Mesendoderm (in vitro differentiated cells): ENCODE results near the gene KCP.

ENCODE experiments used
- DNase-seq: peaks from one replicate; pipeline ENCODE4 v3.0.0; 2013
- H2AK5ac ChIP-seq: 2 replicates; pipeline ENCODE4 v1.6.1; 2013; ENCODE audit warnings: low read length, inconsistent platforms
- H2BK120ac ChIP-seq: 2 replicates; pipeline ENCODE4 v1.6.1; 2013; ENCODE audit warnings: low read depth, mild to moderate bottlenecking, low read length, moderate library complexity, mixed read lengths
- H2BK15ac ChIP-seq: replicated peaks from 2 replicates; pipeline ENCODE4 v1.6.1; 2013; ENCODE audit warnings: low read depth, mild to moderate bottlenecking, moderate library complexity
- H2BK5ac ChIP-seq: 2 replicates; pipeline ENCODE4 v1.6.1; 2013; ENCODE audit warnings: low read length, inconsistent platforms
- H3K18ac ChIP-seq: 2 replicates; pipeline ENCODE4 v1.6.1; 2013; ENCODE audit warnings: mild to moderate bottlenecking, low read length, mixed read lengths
- H3K23ac ChIP-seq: one replicate; pipeline ENCODE4 v1.6.1; 2013; ENCODE audit warnings: low read length
- H3K27ac ChIP-seq: 2 replicates; pipeline ENCODE4 v1.5.1; 2013; ENCODE audit warnings: low read depth, mild to moderate bottlenecking, inconsistent platforms, low read length, moderate library complexity
- H3K27me3 ChIP-seq: 2 replicates; pipeline ENCODE4 v1.6.1; 2013; ENCODE audit warnings: low read length, control low read depth, mild to moderate bottlenecking, inconsistent platforms; ENCODE audit not compliant: insufficient read depth, poor library complexity
- H3K36me3 ChIP-seq: 2 replicates; pipeline ENCODE4 v1.6.1; 2013; ENCODE audit warnings: low read length, inconsistent platforms; ENCODE audit not compliant: control insufficient read depth, insufficient read depth
- H3K4ac ChIP-seq: one replicate; pipeline ENCODE4 v1.6.1; 2013; ENCODE audit warnings: low read depth, mild to moderate bottlenecking, low read length, moderate library complexity
- H3K4me1 ChIP-seq: 2 replicates; pipeline ENCODE4 v1.6.1; 2013; ENCODE audit warnings: low read depth, low read length, inconsistent platforms; ENCODE audit not compliant: control insufficient read depth
- H3K4me2 ChIP-seq: 2 replicates; pipeline ENCODE4 v1.6.1; 2013; ENCODE audit warnings: low read length
- H3K4me3 ChIP-seq: 2 replicates; pipeline ENCODE4 v1.5.1; 2013; ENCODE audit warnings: mild to moderate bottlenecking, low read length
- H3K56ac ChIP-seq: one replicate; pipeline ENCODE4 v1.6.1; 2013; ENCODE audit warnings: low read length
- H3K79me1 ChIP-seq: 2 replicates; pipeline ENCODE4 v1.6.1; 2013; ENCODE audit warnings: low read length, inconsistent platforms
- H3K79me2 ChIP-seq: 2 replicates; pipeline ENCODE4 v1.6.1; 2013; ENCODE audit warnings: mild to moderate bottlenecking, low read length; ENCODE audit not compliant: control insufficient read depth, insufficient read depth
- H3K9ac ChIP-seq: 2 replicates; pipeline ENCODE4 v1.6.1; 2013; ENCODE audit warnings: low read length, inconsistent platforms
- H4K5ac ChIP-seq: one replicate; pipeline ENCODE4 v1.6.1; 2013; ENCODE audit warnings: low read length
- H4K8ac ChIP-seq: one replicate; pipeline ENCODE4 v1.6.1; 2013; ENCODE audit warnings: low read depth, mild to moderate bottlenecking, control low read depth, low read length, moderate library complexity
- WGBS: extraction: QIAGEN DNeasy Blood & Tissue Kit; methylation state at CpG from one replicate; pipeline ENCODE4 v1.1.7; 2013; ENCODE audit warnings: low lambda C conversion rate, missing lambda C conversion rate; ENCODE audit not compliant: insufficient coverage; ENCODE audit errors: extremely low coverage; 5-methylcytosine and 5-hydroxymethylcytosine counted together

Gene KCP

GRCh38 chr7:128876127-128876526 is 34.4 kb downstream of the KCP start:
- Histone ChIP-seq H3K79me1 (no peaks in the 10 kb centered on the region), H3K79me2 (no peaks in the 10 kb centered on the region), H3K4ac (no peak overlapping the region), H3K4me2 (no peak overlapping the region), H2AK5ac (no peak overlapping the region), H3K27me3 (no peaks in the 10 kb centered on the region), H3K56ac (no peak overlapping the region), H3K4me1 (no peaks in the 10 kb centered on the region), H3K23ac (no peak overlapping the region), H4K8ac (no peak overlapping the region), H3K18ac (no peak overlapping the region), H3K36me3 (no peaks in the 10 kb centered on the region), H2BK5ac (no peak overlapping the region), H2BK120ac (no peak overlapping the region), H3K27ac (no peak overlapping the region), H3K4me3 (no peak overlapping the region), H4K5ac (no peak overlapping the region), H3K9ac (no peak overlapping the region), H2BK15ac (no peak overlapping the region)
- no CpG with 5 or more reads among the region's 3 CpGs for WGBS
- DNase-seq = no peak

GRCh38 chr7:128875523-128875948 is 35.0 kb downstream of the KCP start:
- Histone ChIP-seq H3K27ac (no peak overlapping the region), H3K27me3 (no peaks in the 10 kb centered on the region), H4K8ac (no peak overlapping the region), H3K9ac (no peak overlapping the region), H3K36me3 (no peaks in the 10 kb centered on the region), H2BK5ac (no peak overlapping the region), H3K79me2 (no peaks in the 10 kb centered on the region), H3K4ac (no peak overlapping the region), H2BK120ac (no peak overlapping the region), H2BK15ac (no peak overlapping the region), H3K4me3 (no peak overlapping the region), H4K5ac (no peak overlapping the region), H3K23ac (no peak overlapping the region), H3K56ac (no peak overlapping the region), H3K18ac (no peak overlapping the region), H3K4me1 (no peaks in the 10 kb centered on the region), H3K79me1 (no peaks in the 10 kb centered on the region), H3K4me2 (no peak overlapping the region), H2AK5ac (no peak overlapping the region)
- no CpG with 5 or more reads among the region's 8 CpGs for WGBS
- DNase-seq = no peak

GRCh38 chr7:128874140-128875031 is 36.1 kb downstream of the KCP start:
- Histone ChIP-seq H3K4me2 (no peak overlapping the region), H3K36me3 (no peaks in the 10 kb centered on the region), H3K23ac (no peak overlapping the region), H2BK15ac (no peak overlapping the region), H3K18ac (no peak overlapping the region), H3K79me1 (no peaks in the 10 kb centered on the region), H3K9ac (no peak overlapping the region), H2BK120ac (no peak overlapping the region), H3K27me3 (peaks cover 5% of the 10 kb centered on the region), H2AK5ac (no peak overlapping the region), H2BK5ac (no peak overlapping the region), H3K27ac (no peak overlapping the region), H3K4me1 (no peaks in the 10 kb centered on the region), H3K4ac (no peak overlapping the region), H4K8ac (no peak overlapping the region), H3K56ac (no peak overlapping the region), H3K79me2 (no peaks in the 10 kb centered on the region), H3K4me3 (no peak overlapping the region), H4K5ac (no peak overlapping the region)
- no CpG with 5 or more reads among the region's 22 CpGs for WGBS
- DNase-seq = no peak

GRCh38 chr7:128873234-128873633 is 37.3 kb downstream of the KCP start:
- H3K56ac ChIP-seq = no peak overlapping the region
- WGBS = no CpG with 5 or more reads among the region's 9 CpGs
- H2BK5ac ChIP-seq = no peak overlapping the region
- H3K36me3 ChIP-seq = no peaks in the 10 kb centered on the region
- no peak overlapping the region for H3K4ac ChIP-seq
- no peak overlapping the region for H2AK5ac ChIP-seq
- H3K4me1 ChIP-seq = no peaks in the 10 kb centered on the region
- no peak overlapping the region for H2BK120ac ChIP-seq
- DNase-seq = no peak
- H3K79me2 ChIP-seq = no peaks in the 10 kb centered on the region
- no peak overlapping the region for H4K5ac ChIP-seq
- no peak overlapping the region for H4K8ac ChIP-seq
- H3K18ac ChIP-seq = no peak overlapping the region
- no peak overlapping the region for H2BK15ac ChIP-seq
- no peak overlapping the region for H3K4me2 ChIP-seq
- H3K79me1 ChIP-seq = no peaks in the 10 kb centered on the region
- H3K4me3 ChIP-seq = no peak overlapping the region
- no peak overlapping the region for H3K27ac ChIP-seq
- peaks cover 10% of the 10 kb centered on the region for H3K27me3 ChIP-seq
- no peak overlapping the region for H3K9ac ChIP-seq
- no peak overlapping the region for H3K23ac ChIP-seq

- H3K27me3 ChIP-seq = peaks cover 10% of the 10 kb centered on the region
- H3K9ac ChIP-seq = no peak overlapping the region
- no peaks in the 10 kb centered on the region for H3K79me2 ChIP-seq
- H3K79me1 ChIP-seq = no peaks in the 10 kb centered on the region
- no peak overlapping the region for H2BK120ac ChIP-seq
- H3K4me1 ChIP-seq = no peaks in the 10 kb centered on the region
- no peak overlapping the region for H2BK15ac ChIP-seq
- H3K18ac ChIP-seq = no peak overlapping the region
- H3K4me2 ChIP-seq = no peak overlapping the region
- no peak overlapping the region for H3K27ac ChIP-seq
- DNase-seq = peak; percentile 77
- no peak overlapping the region for H3K4ac ChIP-seq
- H3K23ac ChIP-seq = no peak overlapping the region
- H3K36me3 ChIP-seq = no peaks in the 10 kb centered on the region
- H4K8ac ChIP-seq = no peak overlapping the region
- no peak overlapping the region for H3K4me3 ChIP-seq
- H2AK5ac ChIP-seq = no peak overlapping the region
- no peak overlapping the region for H4K5ac ChIP-seq
- no peak overlapping the region for H2BK5ac ChIP-seq
- no CpG with 5 or more reads among the region's 13 CpGs for WGBS
- H3K56ac ChIP-seq = no peak overlapping the region
Observed at GRCh38 chr7:128872394-128872824, 38.1 kb downstream of the KCP start.
